GM18502 (cell line): ENCODE measurements around the gene TGFBI.

ENCODE experiments used
- ATAC-seq: cut with Tn5 transposase; IDR thresholded peaks from one replicate; pipeline ENCODE4 v1.9.1; 2021; ENCODE audit warnings: mild to moderate bottlenecking; ENCODE audit not compliant: unreplicated experiment, poor library complexity

Gene TGFBI

GRCh38 chr5:136061630-136062365 lies 33.0 kb downstream of the TGFBI start:
- no peak for ATAC-seq

DNA sequence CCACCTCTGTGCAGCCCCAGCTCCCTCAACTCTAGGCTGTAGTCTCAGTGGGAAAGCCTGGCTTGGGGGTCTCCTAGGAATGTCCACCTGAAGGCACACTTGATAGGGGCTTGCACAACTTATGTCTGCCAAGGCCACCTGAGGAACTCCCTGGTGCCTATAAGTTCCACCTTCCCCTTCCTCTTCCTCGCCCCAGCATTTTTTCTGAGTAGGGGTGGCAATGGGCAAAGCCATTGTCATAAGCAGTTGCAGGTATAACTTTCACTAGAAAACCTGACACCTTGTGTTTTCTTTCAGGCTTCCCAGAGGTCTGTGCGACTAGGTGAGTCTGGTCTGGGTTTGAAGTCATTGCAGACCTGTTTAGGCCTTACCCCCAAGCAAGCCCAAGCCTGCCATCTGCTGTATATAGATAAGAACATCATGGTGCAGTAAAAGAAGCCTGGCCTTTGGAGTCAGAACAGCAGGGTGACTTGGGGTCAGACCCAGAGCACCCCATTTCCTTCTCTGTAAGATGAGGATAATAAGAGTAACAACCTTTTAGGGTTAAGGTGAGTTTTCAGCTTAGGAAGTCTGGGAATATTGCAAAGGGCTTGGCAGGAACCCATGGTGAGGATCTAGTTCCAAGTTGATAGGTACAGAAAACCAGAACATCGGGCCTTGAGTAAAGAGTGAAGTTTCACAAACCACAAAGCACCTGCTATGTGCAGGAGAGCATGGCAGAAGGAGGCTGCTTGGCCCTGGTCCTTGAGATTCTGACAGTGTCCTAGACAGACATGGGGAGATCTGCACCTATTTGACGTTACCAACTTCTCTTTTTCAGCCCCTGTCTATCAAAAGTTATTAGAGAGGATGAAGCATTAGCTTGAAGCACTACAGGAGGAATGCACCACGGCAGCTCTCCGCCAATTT lies 33.8 kb downstream of the TGFBI start:
- peak; percentile 87 for ATAC-seq

GRCh38 chr5:136063778-136064465 lies 35.1 kb downstream of the TGFBI start:
- ATAC-seq: no peak

DNA sequence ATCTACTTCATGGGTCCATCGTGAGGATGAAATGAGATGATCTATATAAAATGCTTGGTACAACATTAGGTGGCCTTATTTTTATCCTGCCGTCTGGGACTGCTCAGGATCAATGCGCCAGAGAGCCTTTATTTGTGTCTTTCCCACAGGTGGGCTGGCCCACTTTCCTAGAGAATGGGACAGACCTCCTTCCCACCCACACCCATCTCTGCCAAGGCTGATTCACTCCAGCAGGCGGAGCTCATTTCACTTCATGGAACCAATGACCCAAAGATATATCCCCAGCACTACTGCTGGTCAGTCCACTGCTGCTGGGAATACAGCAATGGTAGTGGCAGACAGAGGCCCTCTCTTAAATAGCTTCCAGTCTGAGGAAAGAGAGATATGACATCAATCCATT lies 35.7 kb downstream of the TGFBI start:
- ATAC-seq: no peak

DNA sequence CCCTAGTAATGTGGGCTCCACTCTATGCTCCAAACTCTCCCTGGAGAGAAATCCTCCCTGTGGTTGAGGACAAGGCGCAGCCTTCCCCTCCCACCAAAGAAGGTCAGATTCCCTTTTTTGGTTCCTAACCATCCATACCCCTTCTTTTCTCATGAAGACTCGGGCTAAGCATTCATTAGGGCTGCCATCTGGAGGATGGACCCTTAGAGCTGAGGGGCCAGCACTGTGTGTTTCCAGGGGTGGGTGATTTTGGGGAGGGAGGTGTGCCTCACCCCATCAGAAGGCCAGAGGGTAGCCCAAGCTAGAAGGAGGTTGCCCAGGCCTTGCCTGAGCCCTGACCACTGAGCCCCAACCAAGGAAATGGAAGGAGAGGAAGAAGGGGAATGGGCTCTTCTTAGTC lies 36.8 kb downstream of the TGFBI start:
- ATAC-seq: no peak

DNA sequence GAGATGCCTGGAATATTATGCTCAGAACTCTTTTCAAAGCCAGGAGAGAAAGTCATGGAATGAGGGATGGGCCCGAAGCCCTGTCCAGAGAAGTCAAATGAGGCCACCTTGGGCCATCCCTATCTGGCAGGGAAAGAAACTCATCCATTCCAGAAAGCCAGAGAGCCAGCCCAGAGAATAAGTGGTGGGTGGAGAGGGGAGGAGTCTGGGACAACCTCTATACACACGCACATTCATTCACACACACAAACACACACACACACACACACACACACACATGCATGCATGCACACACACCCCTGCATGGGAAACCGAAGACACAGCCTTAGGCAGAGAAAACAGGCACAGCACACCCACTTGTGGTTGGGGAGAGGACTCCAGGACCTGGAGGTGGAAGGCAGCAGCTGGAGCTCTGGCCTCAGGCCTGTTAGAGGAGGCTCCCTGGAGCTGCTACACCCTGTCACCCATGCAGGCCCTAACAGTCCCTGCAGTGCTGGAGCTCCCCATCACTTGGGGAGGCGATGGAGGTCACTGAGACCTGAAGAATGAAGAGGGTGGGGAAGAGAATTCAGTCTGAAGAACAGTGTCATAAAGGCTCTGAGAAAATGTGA lies 38.0 kb downstream of the TGFBI start:
- ATAC-seq: no peak

DNA sequence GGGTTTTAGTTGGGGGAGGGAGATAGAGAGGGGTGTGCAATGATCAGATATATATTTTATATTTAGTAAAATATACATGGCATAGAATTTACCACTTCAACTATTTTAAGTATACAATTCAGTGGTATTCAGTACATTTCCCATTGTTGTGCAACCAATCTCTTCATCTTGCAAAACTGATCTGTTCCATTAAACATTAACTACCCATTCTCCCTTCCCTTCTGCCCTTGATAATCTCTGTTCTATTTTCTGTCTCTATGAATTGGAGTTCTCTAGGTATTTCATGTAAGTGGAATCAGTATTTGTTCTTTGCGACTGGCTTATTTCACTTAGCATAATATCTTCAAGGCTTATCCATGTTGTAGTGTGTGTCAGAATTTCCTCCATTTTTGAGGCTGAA lies 38.6 kb downstream of the TGFBI start:
- ATAC-seq: no peak

DNA sequence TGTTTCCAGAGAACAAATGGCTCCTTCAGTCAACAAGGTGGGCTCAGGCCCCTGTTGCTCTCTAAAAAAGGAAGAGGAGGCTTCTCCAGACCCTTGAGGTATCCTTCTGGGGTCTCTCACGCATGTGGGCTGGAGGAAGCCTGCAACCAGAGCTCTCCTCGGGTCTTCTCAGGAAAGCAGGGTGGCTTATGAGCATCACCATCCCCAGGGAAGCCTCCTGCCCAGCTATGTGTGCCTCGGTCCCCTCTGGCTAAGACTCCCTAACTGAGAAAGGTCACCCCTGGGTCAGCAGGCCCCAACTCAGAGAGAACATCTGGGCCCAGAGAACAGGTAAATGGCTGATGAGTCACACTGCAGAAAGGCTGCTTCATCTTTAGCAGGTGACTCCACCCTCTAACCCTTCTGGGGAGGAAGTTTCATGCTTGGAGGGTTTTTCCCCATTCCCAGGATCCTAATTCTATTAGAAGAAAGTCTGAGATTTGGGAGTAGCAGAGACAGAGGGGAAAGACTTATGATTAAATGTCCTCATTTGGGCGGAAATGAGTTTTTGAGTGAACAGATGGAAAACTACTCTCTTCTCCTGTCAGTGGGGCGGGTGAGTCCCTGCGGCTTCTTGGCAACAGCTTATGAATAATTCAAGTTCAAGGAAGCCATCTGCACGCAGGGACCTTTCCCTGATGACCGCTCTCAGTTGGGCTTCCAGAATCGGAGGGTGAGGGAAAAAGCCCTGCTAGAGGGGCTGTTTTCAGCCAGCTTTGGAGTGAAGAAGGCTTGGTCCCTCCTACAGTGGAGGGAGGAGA lies 41.9 kb downstream of the TGFBI start:
- no peak for ATAC-seq

- peak; percentile 91 for ATAC-seq
Measured at GRCh38 chr5:136073714-136074529, 45.1 kb downstream of the TGFBI start.

DNA sequence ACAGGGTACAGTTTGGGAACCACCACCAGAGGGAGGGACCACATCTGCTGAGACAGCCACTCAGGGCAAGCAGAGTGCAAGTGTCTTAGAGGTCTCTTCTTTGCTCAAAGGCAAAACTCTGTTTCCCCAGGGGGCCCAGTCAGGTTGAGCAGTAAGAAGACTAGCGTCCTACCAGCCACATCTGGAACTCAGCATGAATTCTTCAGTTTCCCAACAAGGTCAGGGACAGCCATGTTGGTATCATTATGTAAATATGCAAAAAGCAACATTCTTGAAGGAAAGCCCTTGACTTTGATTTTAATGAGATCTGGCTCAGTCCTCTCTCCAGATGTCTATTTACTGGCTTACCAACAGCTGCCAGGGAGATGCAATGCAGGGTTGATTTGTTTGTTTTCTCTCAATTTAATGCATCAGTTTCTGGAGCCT lies 46.7 kb downstream of the TGFBI start:
- ATAC-seq: no peak

- ATAC-seq: no peak
Measured at GRCh38 chr5:136076067-136076466, 47.3 kb downstream of the TGFBI start.

DNA sequence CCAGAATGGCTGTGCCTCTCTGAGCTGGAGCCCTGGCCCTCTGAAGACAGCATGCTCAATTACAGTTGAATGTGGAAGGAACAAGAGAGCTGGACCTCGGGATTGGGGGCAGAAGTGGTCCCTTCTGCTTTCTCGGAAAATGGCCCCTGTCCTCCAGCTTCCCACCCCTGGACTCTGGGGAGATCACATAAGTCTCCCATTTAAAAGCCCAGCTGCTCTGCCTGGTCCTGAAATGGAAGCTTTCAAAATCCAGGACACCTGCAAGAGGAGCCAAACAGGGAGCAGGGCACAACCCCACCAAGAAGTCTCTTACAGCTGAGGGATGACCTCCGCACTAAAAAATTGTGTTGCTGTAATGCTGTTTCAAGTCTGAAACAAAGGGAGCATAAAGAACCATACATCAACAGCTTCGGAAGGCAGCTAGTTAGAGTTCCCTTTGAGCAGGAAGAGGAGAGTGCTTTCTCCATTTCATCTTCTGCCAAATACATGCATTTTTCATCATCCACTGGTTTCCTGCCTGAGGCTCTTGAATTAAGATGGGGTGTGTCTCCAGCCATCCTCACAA lies 48.2 kb downstream of the TGFBI start:
- no peak for ATAC-seq

DNA sequence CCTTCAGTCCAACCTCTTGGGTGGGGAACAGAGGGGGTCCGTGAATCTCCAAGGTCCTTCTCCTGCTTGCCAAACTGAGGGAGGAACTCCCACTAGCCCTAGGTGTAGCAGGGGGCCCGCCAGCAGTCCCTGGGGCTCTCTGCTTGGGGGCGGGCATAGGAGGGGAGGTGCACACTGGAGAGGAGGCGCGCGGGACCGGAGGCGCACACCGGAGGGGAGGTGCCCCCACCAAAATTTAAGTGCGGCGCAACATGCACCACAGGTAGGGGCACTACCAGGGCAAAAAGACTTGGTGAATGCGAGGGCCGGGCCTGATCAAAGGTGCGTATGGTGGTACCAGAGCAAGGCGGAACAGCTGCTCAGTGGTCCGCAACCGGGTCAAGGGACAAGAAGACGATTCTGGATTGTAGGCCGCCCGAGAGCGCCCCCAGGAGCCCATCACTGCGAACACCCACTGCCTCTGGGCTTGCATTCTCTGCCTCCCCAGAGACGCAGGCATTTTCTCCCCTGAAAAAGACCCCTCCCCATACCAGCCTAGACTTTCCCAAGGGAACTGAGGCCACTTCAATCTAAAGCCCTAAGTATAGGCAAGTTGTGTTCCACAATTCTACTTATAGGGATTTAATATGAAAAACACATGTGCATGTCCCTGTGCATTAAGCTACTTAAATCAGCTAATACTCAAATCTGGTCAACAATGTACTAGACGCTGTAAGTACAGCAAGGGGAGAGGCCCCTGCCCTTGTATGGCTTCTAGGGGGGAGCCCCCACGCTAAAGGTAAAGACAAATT lies 50.6 kb downstream of the TGFBI start:
- ATAC-seq: no peak

GRCh38 chr5:136080113-136080482 lies 51.3 kb downstream of the TGFBI start:
- ATAC-seq: no peak

- peak; percentile 98 for ATAC-seq
Measured at GRCh38 chr5:136080483-136081216, 51.9 kb downstream of the TGFBI start.

DNA sequence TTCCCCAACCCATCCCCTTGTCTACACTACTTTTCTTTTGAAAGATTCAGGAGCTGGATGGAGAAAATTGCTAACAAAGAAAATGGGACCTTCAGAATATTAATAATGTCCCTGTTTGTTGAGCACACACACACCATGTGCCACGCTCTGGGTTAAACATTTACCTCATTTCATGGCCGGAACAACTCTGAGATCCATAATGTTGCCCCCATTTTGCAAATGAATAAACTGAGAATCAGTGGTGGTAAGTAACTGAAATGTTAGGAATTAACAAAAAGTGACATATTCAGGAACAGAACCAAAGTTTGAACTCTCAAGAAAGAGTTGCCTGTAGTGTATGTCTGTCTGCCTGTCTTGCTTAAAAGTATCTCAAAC lies 52.4 kb downstream of the TGFBI start:
- no peak for ATAC-seq
